Vein endothelial cell (primary cell): ENCODE data around the gene MRPL55. TPM values are rescaled to one million over a fixed set of nuclear protein-coding genes. Genes with fewer than 3 reads are reported as not detected.

Source experiments
- small RNA-seq: library from RNA; depleted of rRNA; stranded (forward); fragments of <200 nt; gene quantifications from one replicate; pipeline ENCODE3, GENCODE V24; 2012
- total RNA-seq: library from RNA; depleted of rRNA; stranded (reverse); fragments of >200 nt; gene quantifications from 2 replicates; pipeline ENCODE4 v1.2.3, GENCODE V29; 2012

Gene MRPL55
- 39.2 and 40.9 TPM in 2 replicates for total RNA-seq

DNA sequence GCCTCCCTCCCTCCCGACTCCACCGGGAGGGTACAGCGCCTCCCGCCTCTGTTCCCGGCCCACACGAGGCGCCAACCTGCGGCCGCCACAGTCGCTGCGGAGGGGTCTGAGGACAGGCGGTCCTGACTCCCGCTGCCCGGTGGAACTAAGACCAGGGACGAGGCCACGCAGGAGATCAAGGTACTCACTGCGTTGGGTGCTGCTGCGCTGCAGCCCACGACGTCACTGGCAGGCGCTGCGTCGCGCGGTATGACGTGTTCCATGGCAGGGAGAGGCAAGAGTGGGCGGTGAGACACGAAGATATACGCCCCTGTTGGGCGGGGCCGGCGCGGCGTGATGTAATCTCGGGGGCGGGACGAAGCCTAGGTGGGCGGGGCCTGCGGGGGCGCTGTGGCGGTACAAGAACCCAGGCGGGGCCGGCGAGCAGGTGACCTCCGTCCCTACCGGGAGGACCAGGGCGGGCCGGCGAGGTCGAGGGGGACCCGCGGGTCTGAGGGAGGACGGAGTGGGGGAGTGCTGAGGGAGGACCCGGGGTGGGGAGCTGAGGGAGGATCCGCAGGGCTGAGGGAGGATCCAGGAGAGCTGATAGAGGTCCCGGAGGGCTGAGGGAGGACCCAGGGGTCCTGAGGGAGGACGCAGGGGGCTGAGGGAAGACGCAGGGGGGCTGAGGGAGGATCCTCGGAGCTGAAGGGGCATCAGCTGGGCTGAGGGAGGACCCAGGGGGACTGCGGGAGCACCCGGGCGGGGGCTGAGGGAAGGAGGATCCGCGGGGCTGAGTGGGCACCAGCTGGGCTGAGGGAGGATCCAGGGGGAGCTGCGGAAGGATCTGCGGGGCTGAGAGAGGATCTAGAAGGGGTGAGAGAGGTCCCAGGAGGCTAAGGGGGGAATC lies at the start of gene MRPL55:
MRPL55 (minus strand) TSS at position 227 of the 889 bp plus-strand sequence. CDS start 1,039 bp downstream, outside the sequence.

DNA sequence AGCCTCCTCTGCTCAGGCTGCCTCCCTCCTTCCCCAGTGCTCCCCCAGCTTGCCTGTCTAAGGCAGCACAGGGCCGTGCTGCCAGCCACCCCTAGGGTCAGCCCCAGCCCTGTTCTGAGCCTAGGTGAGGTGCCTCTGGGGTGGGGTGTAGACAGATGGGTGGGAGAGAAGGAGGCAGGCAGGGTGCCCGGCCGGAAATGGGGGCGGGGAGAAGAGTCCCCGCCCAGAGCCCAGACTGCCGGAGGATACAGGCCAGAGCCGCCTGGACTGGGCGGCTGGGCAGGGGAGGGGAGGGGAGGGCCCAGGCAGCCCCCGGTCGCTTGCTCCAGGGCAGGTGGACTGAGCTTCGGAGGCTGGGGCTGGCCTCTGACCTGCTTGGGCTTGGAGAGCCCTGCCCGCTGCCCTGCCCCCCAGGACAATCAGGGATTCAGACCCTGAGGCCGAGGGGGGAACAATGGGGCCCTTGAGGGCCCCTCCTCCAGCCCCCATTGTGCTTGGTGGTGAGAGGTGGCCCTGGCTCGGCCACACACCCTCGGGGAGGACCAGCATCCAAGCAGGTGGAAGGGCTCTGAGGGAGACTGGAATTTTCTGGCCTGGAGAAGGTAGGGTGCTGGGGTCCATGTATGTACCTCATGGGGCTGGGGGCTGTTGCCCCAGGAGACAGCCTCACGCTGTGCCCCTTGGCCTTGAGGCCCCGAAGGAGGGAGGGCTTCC lies 40.5 kb upstream of the MRPL55 start, which contains the start of gene GJC2:
GJC2 (plus strand) TSS at position 525 of the 714 bp plus-strand sequence. CDS start 7,829 bp downstream, outside the sequence.

DNA sequence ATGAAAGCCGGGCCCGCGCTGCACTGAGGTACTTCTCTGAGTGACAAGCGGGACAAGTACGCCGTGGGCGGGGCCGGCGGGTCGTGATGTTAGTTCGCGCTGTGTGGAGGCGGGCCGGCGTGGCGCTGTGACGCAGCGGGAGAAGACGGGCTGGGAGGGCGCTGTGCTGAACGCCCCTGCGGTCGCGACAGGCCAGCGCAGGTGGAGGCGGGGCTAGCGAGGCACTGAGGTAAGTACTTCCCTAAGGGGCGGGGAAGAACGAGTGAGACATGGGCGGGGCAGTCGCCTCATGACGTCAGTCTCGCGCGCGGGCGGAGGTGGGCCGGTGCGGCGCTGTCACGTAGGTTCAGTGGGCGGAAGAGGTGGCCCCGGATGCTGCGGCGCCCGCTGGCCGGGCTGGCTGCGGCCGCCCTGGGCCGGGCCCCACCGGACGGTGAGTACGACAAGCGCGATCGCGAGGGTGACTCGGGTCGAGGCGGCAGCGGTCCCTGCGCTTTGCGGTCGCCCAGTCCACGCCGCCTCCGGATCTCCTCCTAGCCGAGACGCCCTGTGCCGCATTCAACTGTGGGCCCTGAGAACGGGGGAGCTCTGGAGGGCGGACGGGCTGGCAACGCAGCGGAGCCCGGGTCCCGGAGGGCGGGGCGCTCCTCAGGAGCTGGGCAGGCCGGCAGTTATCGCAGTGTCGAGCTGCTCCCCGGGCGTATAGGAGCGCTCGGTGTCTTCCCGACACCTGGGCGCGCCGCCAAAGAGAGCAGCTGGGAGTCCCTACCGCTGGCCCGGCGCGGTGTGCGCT lies 31.0 kb upstream of the MRPL55 start, which contains the start of gene GUK1:
GUK1 (plus strand) TSS at position 349 of the 793 bp plus-strand sequence; CDS start at position 373, 24 bp downstream.

DNA sequence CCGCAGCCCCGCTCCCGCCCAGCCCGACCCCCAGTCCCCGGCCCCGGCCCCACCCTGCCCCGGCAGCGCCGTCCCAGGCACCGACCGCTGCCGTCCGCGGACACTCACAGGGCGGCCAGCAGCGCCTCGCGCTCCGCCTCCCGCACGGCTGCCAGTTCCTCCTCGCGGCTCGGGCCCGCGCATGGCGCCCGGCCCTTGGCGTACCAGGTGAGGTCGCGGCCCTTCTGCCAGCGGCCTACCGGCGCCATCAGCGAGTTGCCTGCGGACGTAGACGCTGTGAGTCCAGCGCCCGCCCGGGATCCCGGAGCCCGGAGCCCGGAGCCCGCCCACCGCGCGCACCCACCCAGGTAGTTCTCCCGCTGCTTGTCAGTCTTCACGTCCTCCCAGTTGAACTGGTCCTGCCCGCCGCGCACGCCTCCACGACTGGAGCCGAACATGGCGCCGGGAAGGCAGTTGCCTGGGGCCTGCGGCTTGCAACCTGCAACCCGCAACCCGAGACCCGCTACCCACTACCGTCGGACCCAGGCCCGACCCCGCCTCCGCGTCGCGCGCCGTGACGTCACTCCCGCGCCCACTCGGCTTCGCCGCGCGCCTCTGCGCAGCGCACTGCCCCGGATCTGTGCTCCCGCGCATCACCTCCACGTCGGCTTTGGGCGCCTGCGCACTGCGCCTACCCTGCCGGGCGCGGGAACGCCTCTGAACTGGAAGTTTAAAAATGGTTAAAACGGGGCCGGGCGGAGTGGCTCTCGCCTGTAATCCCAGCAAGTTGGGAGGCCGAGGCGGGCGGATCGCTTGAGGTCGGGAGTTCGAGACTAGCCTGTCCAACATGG lies 6.1 kb downstream of the MRPL55 start, which contains the start of gene C1orf35:
C1orf35 (minus strand) TSS at position 535 of the 830 bp plus-strand sequence; CDS start at position 437, 98 bp downstream.

GRCh38 chr1:228082214-228082917 lies 26.7 kb downstream of the MRPL55 start, which contains the start of gene ARF1:
TSS of gene ARF1 (plus strand) at chr1:228082708. CDS start at chr1:228097115, 14,407 bp downstream.

Small RNAs within 50 kb of the gene (small RNA-seq; reads per million reads assigned to genes)
- not detected for gene AL359510.1

Other genes with a start within 250 kb of the MRPL55 start
- gene WNT9A, start 161.4 kb downstream of the MRPL55 start, total RNA-seq, result 3.5 and 3.9 TPM in 2 replicates
- not detected in 2 replicates for gene WNT3A, start 102.3 kb downstream of the MRPL55 start, total RNA-seq
- 349 and 404 TPM in 2 replicates for gene ARF1, start 26.6 kb downstream of the MRPL55 start, total RNA-seq
- gene C1orf35, start 6.0 kb downstream of the MRPL55 start, total RNA-seq, result 8.8 and 10.4 TPM in 2 replicates
- gene GUK1, start 31.0 kb upstream of the MRPL55 start, total RNA-seq, result 365 and 512 TPM in 2 replicates
- 0.86 and 3.3 TPM in 2 replicates for gene GJC2, start 40.6 kb upstream of the MRPL55 start, total RNA-seq
- 9.1 and 11.8 TPM in 2 replicates for gene IBA57, start 56.5 kb upstream of the MRPL55 start, total RNA-seq
- 2.9 and 3.6 TPM in 2 replicates for gene OBSCN, start 98.7 kb upstream of the MRPL55 start, total RNA-seq